ENCODE measurements around the gene TRIM10.

Gene TRIM10

DNA sequence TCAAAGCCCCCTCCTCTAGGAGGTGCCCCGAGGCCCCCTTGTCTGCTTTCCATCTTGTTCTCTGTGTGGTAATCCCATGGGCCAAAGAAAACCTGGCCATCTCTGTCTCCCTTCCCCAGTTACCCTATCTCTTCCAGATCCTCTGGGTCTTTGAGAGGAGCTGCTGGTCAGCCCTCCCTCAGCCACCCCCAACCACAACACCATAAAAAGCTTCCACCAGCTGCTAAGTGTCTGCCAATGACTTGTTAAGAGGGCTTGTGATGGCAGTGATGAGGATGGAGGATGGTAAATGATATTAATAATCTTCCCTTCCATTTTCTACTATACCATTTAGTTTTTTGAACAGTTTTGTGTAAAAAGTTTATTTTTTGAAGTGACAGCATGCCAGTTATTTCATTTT lies 34.9 kb upstream of the TRIM10 start:
- TF ChIP-seq YY1 (IDR thresholded peaks at IDR 0.05; ENCODE audit: low read depth) (no peak), NFIC (IDR thresholded peaks at IDR 0.05) (no peak), EGR1 (IDR thresholded peaks at IDR 0.05) (no peak), TEAD4 (IDR thresholded peaks at IDR 0.05) (no peak), TAF1 (IDR thresholded peaks at IDR 0.05; ENCODE audit: low read depth) (no peak), FOXM1 (IDR thresholded peaks at IDR 0.05; ENCODE audit: borderline replicate concordance, low read depth) (no peak)

DNA sequence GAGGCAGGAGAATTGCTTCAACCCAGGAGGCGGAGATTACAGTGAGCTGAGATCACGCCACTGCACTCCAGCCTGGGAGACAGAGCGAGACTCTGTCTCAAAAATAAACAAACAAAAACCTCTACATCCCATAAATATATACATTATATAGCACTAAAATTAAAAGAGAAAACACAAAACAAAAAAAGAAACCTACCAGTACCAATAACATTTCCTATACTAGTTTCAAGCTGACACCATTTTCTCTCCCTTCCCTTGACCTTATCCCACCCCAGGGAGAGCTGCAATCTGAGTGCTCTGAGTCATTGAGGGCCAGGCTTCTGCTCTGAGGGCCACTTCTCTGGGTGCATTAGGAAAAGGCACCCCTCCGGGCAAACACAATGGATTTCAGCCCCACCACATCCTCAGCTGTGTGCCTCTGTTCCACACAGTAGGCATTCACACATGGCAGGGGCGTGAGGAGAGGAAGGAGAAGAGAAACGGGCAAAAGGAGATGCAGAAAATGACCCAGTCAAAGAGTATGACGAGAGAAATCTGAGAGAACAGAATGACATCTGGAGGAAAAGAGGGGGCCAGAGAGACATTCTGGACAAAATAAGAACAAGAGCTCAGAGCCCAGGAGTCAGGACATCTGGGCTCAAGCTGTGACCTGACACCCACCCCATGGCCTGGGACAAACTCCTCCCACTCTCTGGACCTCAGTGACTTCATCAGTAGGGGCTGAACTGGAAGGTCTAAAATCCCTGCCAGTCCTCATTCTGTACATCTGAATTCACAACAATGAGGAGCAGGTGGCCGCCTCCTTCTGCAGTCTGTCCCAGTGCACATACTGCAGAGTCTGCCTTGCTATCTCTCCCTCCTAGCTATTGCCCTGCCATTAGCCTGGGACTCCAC lies 34.0 kb upstream of the TRIM10 start:
- TF ChIP-seq ZBTB7A (IDR thresholded peaks at IDR 0.05; ENCODE audit: low read depth) (no peak), RAD21 (IDR thresholded peaks at IDR 0.05; ENCODE audit: low read depth) (no peak), CREB1 (IDR thresholded peaks at IDR 0.05; ENCODE audit: low read depth) (no peak)
- TF ChIP-seq, protein P1, sequence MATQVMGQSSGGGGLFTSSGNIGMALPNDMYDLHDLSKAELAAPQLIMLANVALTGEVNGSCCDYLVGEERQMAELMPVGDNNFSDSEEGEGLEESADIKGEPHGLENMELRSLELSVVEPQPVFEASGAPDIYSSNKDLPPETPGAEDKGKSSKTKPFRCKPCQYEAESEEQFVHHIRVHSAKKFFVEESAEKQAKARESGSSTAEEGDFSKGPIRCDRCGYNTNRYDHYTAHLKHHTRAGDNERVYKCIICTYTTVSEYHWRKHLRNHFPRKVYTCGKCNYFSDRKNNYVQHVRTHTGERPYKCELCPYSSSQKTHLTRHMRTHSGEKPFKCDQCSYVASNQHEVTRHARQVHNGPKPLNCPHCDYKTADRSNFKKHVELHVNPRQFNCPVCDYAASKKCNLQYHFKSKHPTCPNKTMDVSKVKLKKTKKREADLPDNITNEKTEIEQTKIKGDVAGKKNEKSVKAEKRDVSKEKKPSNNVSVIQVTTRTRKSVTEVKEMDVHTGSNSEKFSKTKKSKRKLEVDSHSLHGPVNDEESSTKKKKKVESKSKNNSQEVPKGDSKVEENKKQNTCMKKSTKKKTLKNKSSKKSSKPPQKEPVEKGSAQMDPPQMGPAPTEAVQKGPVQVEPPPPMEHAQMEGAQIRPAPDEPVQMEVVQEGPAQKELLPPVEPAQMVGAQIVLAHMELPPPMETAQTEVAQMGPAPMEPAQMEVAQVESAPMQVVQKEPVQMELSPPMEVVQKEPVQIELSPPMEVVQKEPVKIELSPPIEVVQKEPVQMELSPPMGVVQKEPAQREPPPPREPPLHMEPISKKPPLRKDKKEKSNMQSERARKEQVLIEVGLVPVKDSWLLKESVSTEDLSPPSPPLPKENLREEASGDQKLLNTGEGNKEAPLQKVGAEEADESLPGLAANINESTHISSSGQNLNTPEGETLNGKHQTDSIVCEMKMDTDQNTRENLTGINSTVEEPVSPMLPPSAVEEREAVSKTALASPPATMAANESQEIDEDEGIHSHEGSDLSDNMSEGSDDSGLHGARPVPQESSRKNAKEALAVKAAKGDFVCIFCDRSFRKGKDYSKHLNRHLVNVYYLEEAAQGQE (IDR thresholded peaks at IDR 0.05; ENCODE audit: low read depth): no peak

DNA sequence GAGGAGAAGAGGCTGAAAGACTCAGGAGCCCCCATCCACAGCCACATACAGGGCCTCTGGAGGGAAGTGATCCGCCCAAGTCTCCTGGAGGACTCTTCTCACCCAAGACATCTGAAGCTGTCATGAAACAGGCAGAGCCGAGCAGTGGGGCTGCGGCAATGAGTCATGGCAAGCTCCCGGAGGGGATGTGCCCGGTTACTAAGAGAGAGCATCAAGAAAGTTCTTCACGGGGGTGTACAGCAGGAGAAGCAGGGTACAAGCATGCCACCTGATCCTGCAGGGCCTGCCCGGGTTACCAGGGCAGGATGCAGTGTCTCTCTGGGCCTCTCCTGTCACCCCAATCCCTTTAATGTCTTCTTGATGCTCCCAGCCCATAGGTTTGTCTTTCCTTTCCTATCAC lies 31.1 kb upstream of the TRIM10 start:
- TF ChIP-seq TCF12 (IDR thresholded peaks at IDR 0.05; ENCODE audit: low read depth): no peak
- TF ChIP-seq, protein P2, sequence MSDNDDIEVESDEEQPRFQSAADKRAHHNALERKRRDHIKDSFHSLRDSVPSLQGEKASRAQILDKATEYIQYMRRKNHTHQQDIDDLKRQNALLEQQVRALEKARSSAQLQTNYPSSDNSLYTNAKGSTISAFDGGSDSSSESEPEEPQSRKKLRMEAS (IDR thresholded peaks at IDR 0.05): no peak
- TF ChIP-seq EGR1 (IDR thresholded peaks at IDR 0.05): no peak
- TF ChIP-seq ZBTB7A (IDR thresholded peaks at IDR 0.05; ENCODE audit: low read depth): no peak

DNA sequence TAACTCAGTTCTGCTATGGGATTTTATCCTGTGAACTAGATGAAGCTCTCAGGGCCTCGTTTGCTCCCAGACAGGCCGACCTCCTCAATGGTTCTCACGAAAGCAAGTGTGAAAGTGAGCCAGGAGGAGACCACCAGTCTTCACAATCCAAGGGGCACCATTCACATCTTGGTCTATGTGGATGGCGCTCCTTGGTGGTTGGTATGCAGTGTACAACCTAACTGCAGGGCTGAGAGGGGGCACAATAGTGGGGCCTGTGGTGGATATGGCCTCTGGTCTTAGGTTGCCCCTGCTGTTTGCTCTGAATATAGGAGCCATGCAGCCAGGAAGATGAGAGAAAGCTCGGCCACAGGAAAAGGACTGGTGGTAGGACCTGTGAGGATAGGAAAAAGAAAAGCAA lies 27.5 kb upstream of the TRIM10 start:
- TF ChIP-seq EP300 (IDR thresholded peaks at IDR 0.05; ENCODE audit: borderline replicate concordance): no peak
- TF ChIP-seq RAD21 (IDR thresholded peaks at IDR 0.05; ENCODE audit: low read depth): no peak
- no peak for TF ChIP-seq NFIC (IDR thresholded peaks at IDR 0.05)
- TF ChIP-seq, protein P1 (IDR thresholded peaks at IDR 0.05; ENCODE audit: low read depth): no peak
- no peak for TF ChIP-seq TCF12 (IDR thresholded peaks at IDR 0.05; ENCODE audit: low read depth)
- no peak for TF ChIP-seq FOXM1 (IDR thresholded peaks at IDR 0.05; ENCODE audit: borderline replicate concordance, low read depth)
- no peak for TF ChIP-seq TEAD4 (IDR thresholded peaks at IDR 0.05)
- TF ChIP-seq, protein P2 (IDR thresholded peaks at IDR 0.05): no peak
- TF ChIP-seq, protein P3, sequence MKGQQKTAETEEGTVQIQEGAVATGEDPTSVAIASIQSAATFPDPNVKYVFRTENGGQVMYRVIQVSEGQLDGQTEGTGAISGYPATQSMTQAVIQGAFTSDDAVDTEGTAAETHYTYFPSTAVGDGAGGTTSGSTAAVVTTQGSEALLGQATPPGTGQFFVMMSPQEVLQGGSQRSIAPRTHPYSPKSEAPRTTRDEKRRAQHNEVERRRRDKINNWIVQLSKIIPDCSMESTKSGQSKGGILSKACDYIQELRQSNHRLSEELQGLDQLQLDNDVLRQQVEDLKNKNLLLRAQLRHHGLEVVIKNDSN (IDR thresholded peaks at IDR 0.05): no peak
- no peak for TF ChIP-seq YY1 (IDR thresholded peaks at IDR 0.05; ENCODE audit: low read depth)
- TF ChIP-seq CREB1 (IDR thresholded peaks at IDR 0.05; ENCODE audit: low read depth): no peak
- TF ChIP-seq EGR1 (IDR thresholded peaks at IDR 0.05): no peak
- no peak for TF ChIP-seq TAF1 (IDR thresholded peaks at IDR 0.05; ENCODE audit: low read depth)

DNA sequence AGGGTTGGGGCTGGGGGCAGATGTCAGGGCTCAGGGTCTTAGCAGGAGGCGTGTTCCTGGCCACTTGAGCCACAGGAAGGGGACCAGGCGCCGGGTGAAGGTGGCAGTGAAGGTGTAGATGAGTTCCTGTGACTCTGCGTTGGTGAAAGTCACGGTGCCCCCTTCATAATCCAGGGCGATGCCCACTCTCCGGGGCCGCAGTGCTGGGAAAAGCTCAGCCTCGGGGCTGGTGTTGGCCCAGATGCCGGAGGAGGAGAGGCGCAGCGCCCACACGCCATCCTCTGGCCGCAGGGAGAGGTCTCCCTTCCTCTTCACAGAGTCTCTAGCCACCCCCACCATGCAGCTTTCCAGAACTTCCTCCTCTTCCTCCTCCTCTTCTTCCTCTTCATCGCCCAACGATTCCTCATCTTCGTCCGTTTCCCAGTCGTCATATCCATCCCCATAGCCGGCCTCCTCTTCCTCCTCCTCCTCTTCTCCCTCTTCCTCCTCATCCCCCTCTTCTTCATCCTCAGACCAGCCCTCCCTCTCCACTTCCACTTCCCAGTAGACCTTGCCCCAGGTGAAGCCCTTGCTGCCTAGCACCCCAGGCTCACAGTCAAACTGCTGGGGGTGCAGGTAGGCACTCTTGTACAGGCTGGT lies 25.0 kb upstream of the TRIM10 start:
- TF ChIP-seq, protein P3 (IDR thresholded peaks at IDR 0.05): no peak
- TF ChIP-seq ZBTB7A (IDR thresholded peaks at IDR 0.05; ENCODE audit: low read depth) (no peak), YY1 (IDR thresholded peaks at IDR 0.05; ENCODE audit: low read depth) (no peak), TEAD4 (IDR thresholded peaks at IDR 0.05) (no peak), FOXM1 (IDR thresholded peaks at IDR 0.05; ENCODE audit: borderline replicate concordance, low read depth) (no peak), EGR1 (IDR thresholded peaks at IDR 0.05) (no peak)
- TF ChIP-seq, protein P2 (IDR thresholded peaks at IDR 0.05): no peak

DNA sequence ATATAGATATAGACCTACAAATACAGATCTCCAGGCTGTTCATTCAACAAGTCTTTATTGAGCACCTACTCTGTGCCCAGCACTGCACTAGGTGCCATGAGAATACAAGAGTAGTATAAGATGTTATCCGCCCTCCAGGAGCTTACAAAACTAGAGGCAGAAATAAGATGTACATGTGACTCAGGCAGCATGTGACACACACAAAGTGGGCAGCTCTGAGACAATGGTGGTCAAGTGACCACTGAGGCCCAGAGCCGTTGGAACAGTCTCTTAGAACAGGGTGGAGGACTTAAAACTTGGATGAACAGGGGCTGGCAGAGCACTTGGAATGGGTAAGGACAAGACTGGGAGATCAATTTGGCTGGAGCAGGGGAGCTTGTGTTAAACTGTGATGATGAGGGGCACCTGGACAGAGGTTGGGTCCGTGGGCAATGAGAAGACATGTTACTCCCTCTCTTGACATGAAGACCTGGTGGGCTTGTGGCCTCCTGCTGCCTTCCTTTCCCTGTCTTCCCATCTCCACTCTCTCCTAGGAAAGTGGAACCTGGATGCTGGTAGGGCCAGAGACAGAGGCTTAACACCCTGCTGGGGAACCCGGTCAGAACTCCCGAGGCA lies 23.5 kb upstream of the TRIM10 start:
- TF ChIP-seq, protein P2 (IDR thresholded peaks at IDR 0.05): no peak
- TF ChIP-seq FOXM1 (IDR thresholded peaks at IDR 0.05; ENCODE audit: borderline replicate concordance, low read depth) (no peak), EP300 (IDR thresholded peaks at IDR 0.05; ENCODE audit: borderline replicate concordance) (no peak), NFIC (IDR thresholded peaks at IDR 0.05) (no peak), TEAD4 (IDR thresholded peaks at IDR 0.05) (no peak), YY1 (IDR thresholded peaks at IDR 0.05; ENCODE audit: low read depth) (no peak), RAD21 (IDR thresholded peaks at IDR 0.05; ENCODE audit: low read depth) (no peak), ZBTB7A (IDR thresholded peaks at IDR 0.05; ENCODE audit: low read depth) (no peak), TCF12 (IDR thresholded peaks at IDR 0.05; ENCODE audit: low read depth) (no peak), CREB1 (IDR thresholded peaks at IDR 0.05; ENCODE audit: low read depth) (no peak), TAF1 (IDR thresholded peaks at IDR 0.05; ENCODE audit: low read depth) (no peak), CEBPB (IDR thresholded peaks at IDR 0.05) (no peak), EGR1 (IDR thresholded peaks at IDR 0.05) (no peak)
- TF ChIP-seq, protein P3 (IDR thresholded peaks at IDR 0.05): no peak
- TF ChIP-seq, protein P1 (IDR thresholded peaks at IDR 0.05; ENCODE audit: low read depth): no peak

Measured in Ishikawa (cell line).